HepG2 (cell line): ENCODE results near the gene GRID1. TPM values are rescaled to one million over a fixed set of nuclear protein-coding genes. Genes with fewer than 3 reads are reported as not detected.

ENCODE experiments used
- ATAC-seq: fragments of 200-7000 bp; cut with Tn5 transposase; 3 replicates; pipeline ENCODE4 v1.9.1; 2020; ENCODE audit warnings: mild to moderate bottlenecking, moderate library complexity
- BruUV-seq: library from RNA; stranded (reverse); fragments of 400-500 nt; replicated peaks from 2 replicates; lab custom pipeline; 2021; lab: Mats Ljungman, UMichigan
- CTCF ChIA-PET: fragments of 300-600 bp; formaldehyde crosslinking; extraction: SDS; loops from one replicate; lab custom pipeline; 2021; ENCODE audit warnings: low total read pairs, inconsistent platforms, low intra/inter-chr PET ratio; lab: Yijun Ruan, JAX
- POLR2A ChIA-PET: fragments of 350-600 bp; sonication (Branson Sonifier 250); formaldehyde crosslinking; loops from one replicate; lab custom pipeline; 2020; ENCODE audit warnings: antibody characterized with exemption, inconsistent platforms; lab: Yijun Ruan, JAX
- DNase-seq: peaks from one replicate; pipeline ENCODE4 v3.0.0-alpha.2; 2015; ENCODE audit warnings: low spot score
- FAIRE-seq: peaks from 3 replicates; lab custom pipeline; 2011; peaks lifted over from hg19 to GRCh38; lab: Jason Lieb, UNC
- H2AFZ ChIP-seq: one replicate; pipeline ENCODE4 v1.6.1; 2011; ENCODE audit warnings: low read length, inconsistent platforms
- H3K27ac ChIP-seq: fragments of 300-600 bp; 3 replicates; pipeline ENCODE4 v1.8.0; 2011; ENCODE audit warnings: mixed run types, mild to moderate bottlenecking, mixed read lengths, low read length, inconsistent platforms; ENCODE audit not compliant: insufficient read depth; ENCODE audit errors: extremely low read length
- H3K27me3 ChIP-seq, 2 experiments: fragments of 200-600 bp in 1 of 2; 2 replicates in 1 of 2; 3 replicates in 1 of 2; pipeline versions ENCODE4 v1.6.0 to v1.8.0; 2011; ENCODE audit warnings: low read length in 2 of 2, mild to moderate bottlenecking in 2 of 2, moderate library complexity in 2 of 2, inconsistent platforms in 1 of 2; ENCODE audit not compliant: insufficient read depth in 2 of 2, control insufficient read depth in 1 of 2
- H3K36me3 ChIP-seq, 2 experiments: fragments of 200-600 bp in 1 of 2; replicated peaks in 1 of 2; 2 replicates in 1 of 2; 3 replicates in 1 of 2; pipeline versions ENCODE4 v1.5.1 to v1.8.0; 2011; ENCODE audit warnings: low read length in 2 of 2, inconsistent platforms in 1 of 2; ENCODE audit not compliant: insufficient read depth in 2 of 2, control insufficient read depth in 1 of 2
- H3K4me1 ChIP-seq: 2 replicates; pipeline ENCODE4 v1.5.1; 2012; ENCODE audit warnings: low read length, inconsistent platforms; ENCODE audit not compliant: insufficient read depth
- H3K4me2 ChIP-seq: 2 replicates; pipeline ENCODE4 v1.6.0; 2011; ENCODE audit warnings: low read depth, low read length, inconsistent platforms
- H3K4me3 ChIP-seq, 3 experiments: fragments of 200-600 bp in 1 of 3; sonication (generic), shearing (Covaris generic) in 1 of 3; replicated peaks in 1 of 3; 2 replicates each; pipeline ENCODE4 v1.5.1; 2011 to 2016; ENCODE audit warnings: low read length in 3 of 3, inconsistent platforms in 2 of 3, low read depth in 2 of 3, mild to moderate bottlenecking in 2 of 3, control low read depth in 1 of 3, mixed read lengths in 1 of 3; ENCODE audit not compliant: insufficient read depth in 1 of 3
- H3K79me2 ChIP-seq: one replicate; pipeline ENCODE4 v1.6.1; 2011; ENCODE audit warnings: low read length, inconsistent platforms; ENCODE audit not compliant: insufficient read depth
- H3K9ac ChIP-seq: 2 replicates; pipeline ENCODE4 v1.6.0; 2011; ENCODE audit warnings: mild to moderate bottlenecking, low read depth, low read length, inconsistent platforms; ENCODE audit not compliant: insufficient read depth
- H3K9me3 ChIP-seq: 2 replicates; pipeline ENCODE4 v1.5.1; 2012; ENCODE audit warnings: mild to moderate bottlenecking, low read length
- H4K20me1 ChIP-seq: 2 replicates; pipeline ENCODE4 v1.6.0; 2011; ENCODE audit warnings: inconsistent platforms, mild to moderate bottlenecking, low read length, moderate library complexity; ENCODE audit not compliant: insufficient read depth
- ATF7 ChIP-seq, 2 experiments: fragments of 450-650 bp in 1 of 2; sonication (generic) in 1 of 2; formaldehyde crosslinking in 1 of 2; IDR thresholded peaks; 2 replicates each; pipeline versions ENCODE4 v1.4.0 to v1.6.1; 2016 to 2020; ENCODE audit warnings: antibody characterized with exemption in 1 of 2, mild to moderate bottlenecking in 1 of 2, missing genetic modification reagents in 1 of 2
- BRD4 ChIP-seq: sonication (generic); formaldehyde crosslinking; IDR thresholded peaks from 2 replicates; pipeline ENCODE4 v1.4.0; 2020; ENCODE audit warnings: missing genetic modification reagents
- CHCHD3 ChIP-seq: sonication (generic); formaldehyde crosslinking; IDR thresholded peaks from 2 replicates; pipeline ENCODE4 v1.8.0; 2022; ENCODE audit warnings: mild to moderate bottlenecking, missing genetic modification reagents, moderate library complexity
- FOXJ3 ChIP-seq: sonication (generic); formaldehyde crosslinking; IDR thresholded peaks from 2 replicates; pipeline ENCODE4 v1.4.0; 2020; ENCODE audit warnings: missing genetic modification reagents, mild to moderate bottlenecking, borderline replicate concordance
- HMGA1 ChIP-seq: sonication (generic); formaldehyde crosslinking; conservative IDR thresholded peaks from 2 replicates; pipeline ENCODE4 v1.4.0; 2020; ENCODE audit warnings: missing genetic modification reagents
- KAT2B ChIP-seq: fragments of 150-350 bp; IDR thresholded peaks from 2 replicates; pipeline ENCODE4 v1.6.1; 2014; ENCODE audit warnings: low read depth, low read length, borderline replicate concordance
- MAFG ChIP-seq: sonication (generic); formaldehyde crosslinking; IDR thresholded peaks from 2 replicates; pipeline ENCODE4 v1.5.1; 2020; ENCODE audit warnings: mild to moderate bottlenecking, missing genetic modification reagents
- PLRG1 ChIP-seq: fragments of 450-650 bp; conservative IDR thresholded peaks from 2 replicates; pipeline ENCODE4 v1.6.1; 2016
- SMAD9 ChIP-seq: sonication (generic); formaldehyde crosslinking; IDR thresholded peaks from 2 replicates; pipeline ENCODE4 v1.5.1; 2020; ENCODE audit warnings: mild to moderate bottlenecking, missing genetic modification reagents
- SNAI1 ChIP-seq: sonication (generic); formaldehyde crosslinking; IDR thresholded peaks from 2 replicates; pipeline ENCODE4 v1.5.0; 2020; ENCODE audit warnings: mild to moderate bottlenecking, missing genetic modification reagents, borderline replicate concordance
- SRY ChIP-seq: sonication (generic); formaldehyde crosslinking; IDR thresholded peaks from 2 replicates; pipeline ENCODE4 v1.8.0; 2022; ENCODE audit warnings: mild to moderate bottlenecking, missing genetic modification reagents
- ZFP82 ChIP-seq: sonication (generic); formaldehyde crosslinking; IDR thresholded peaks from 2 replicates; pipeline ENCODE4 v1.5.1; 2020; ENCODE audit warnings: mild to moderate bottlenecking, missing genetic modification reagents, borderline replicate concordance
- ZFX ChIP-seq: sonication (generic); formaldehyde crosslinking; IDR thresholded peaks from 2 replicates; pipeline ENCODE4 v1.4.0; 2020; ENCODE audit warnings: mild to moderate bottlenecking, low read depth, missing genetic modification reagents, moderate library complexity
- ZKSCAN8 ChIP-seq: IDR thresholded peaks from 2 replicates; pipeline ENCODE4 v1.6.1; 2016; ENCODE audit warnings: borderline replicate concordance, missing genetic modification reagents, missing compliant biosample characterization
- ZNF546 ChIP-seq: sonication (generic); formaldehyde crosslinking; conservative IDR thresholded peaks from 2 replicates; pipeline ENCODE4 v1.8.1; 2023; ENCODE audit warnings: mild to moderate bottlenecking, missing genetic modification reagents
- ZNF570 ChIP-seq: sonication (generic); formaldehyde crosslinking; IDR thresholded peaks from 2 replicates; pipeline ENCODE4 v1.4.0; 2020; ENCODE audit warnings: mild to moderate bottlenecking, missing genetic modification reagents, borderline replicate concordance
- WGBS: methylation state at CpG from one replicate; pipeline ENCODE4 v1.1.6; 2017; ENCODE audit warnings: low lambda C conversion rate; 5-methylcytosine and 5-hydroxymethylcytosine counted together
- in situ Hi-C: cut with HindIII; loops from 2 replicates; pipeline ENCODE4 v1.10.0; 2017; ENCODE audit warnings: low pct_unique_long_range_greater_than_20kb; ENCODE audit not compliant: extremely low pct_ligation_motif_present
- intact Hi-C: fragments of 100-400 bp; cut with micrococcal nuclease; formaldehyde crosslinking; loops from one replicate; pipeline ENCODE4 v1.10.0; 2022; ENCODE audit not compliant: unreplicated experiment
- polyA plus RNA-seq, 8 experiments: library from polyadenylated mRNA; depleted of rRNA in 3 of 8; stranded (reverse) in 7 of 8; unstranded in 1 of 8; fragments of >200 nt; fragmentation: Illumina TruSeq in 4 of 8; extraction: Trizol in 4 of 8; gene quantifications; 2 replicates each; pipeline versions ENCODE4 v1.2.1 to v1.2.3, GENCODE V29; 2011 to 2016; ENCODE audit warnings: low read depth in 4 of 8, missing spikeins in 1 of 8, mixed read lengths in 1 of 8; ENCODE audit not compliant: insufficient read depth in 1 of 8
- total RNA-seq, 5 experiments: library from RNA; depleted of rRNA; stranded (reverse); fragments of >200 nt; fragmentation: Illumina TruSeq; extraction: Trizol; gene quantifications; 2 replicates each; pipeline ENCODE4 v1.2.3, GENCODE V29; 2016; ENCODE audit warnings: low read depth in 1 of 5
- TF ChIP-seq, protein P1 (sequence below): sonication (generic); formaldehyde crosslinking; IDR thresholded peaks from 2 replicates; pipeline ENCODE4 v1.8.0; 2022; ENCODE audit warnings: mild to moderate bottlenecking, missing genetic modification reagents, borderline replicate concordance
- TF ChIP-seq, protein P2 (sequence below): sonication (generic); formaldehyde crosslinking; IDR thresholded peaks from 2 replicates; pipeline ENCODE4 v1.8.0; 2022; ENCODE audit warnings: mild to moderate bottlenecking, missing genetic modification reagents, moderate library complexity
- TF ChIP-seq, protein P3 (sequence below): sonication (generic); formaldehyde crosslinking; IDR thresholded peaks from 2 replicates; pipeline ENCODE4 v1.5.1; 2020; ENCODE audit warnings: missing genetic modification reagents, mild to moderate bottlenecking, borderline replicate concordance

Gene GRID1
- total and polyA plus RNA-seq, 2 of the 13 experiments (the other 11 are each of a cell fraction or from before 2014, with no cell fraction given), result 0.05 TPM; not detected in 1

DNA sequence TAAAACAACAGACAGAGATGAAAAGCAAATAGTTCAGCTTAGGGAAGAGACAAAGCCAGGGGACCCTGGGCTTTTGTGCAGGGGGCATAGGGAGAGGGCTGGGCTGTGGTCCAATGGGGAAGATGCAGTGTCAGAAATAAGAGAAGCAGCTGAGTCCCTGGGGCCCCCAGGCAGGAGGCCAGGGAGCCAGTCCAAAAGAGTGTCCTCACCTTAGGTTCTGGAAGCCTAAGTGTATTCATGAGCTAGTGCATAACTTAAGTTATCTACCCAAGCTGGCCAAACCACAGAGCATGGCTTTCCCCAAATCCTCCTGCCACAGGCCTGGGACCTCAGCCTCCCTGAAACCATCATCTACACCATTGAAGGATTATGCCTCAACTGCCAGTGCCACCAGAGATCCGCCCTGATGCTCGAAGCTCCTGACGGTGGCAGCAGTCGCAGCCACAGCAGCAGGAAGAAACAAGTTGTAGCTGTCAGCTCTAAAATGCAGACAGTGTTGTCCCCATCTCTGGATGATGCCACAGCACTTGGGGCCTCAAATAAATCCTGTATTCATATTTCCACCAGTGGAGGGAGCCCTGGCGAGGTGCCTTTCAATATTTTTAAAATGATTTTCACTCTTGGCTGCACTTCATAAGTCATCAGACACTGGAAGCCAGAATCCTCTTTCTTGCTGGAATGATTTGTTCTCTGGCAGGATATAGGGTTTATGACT lies 574.6 kb downstream of the GRID1 start (continued):
- TF ChIP-seq ZNF546 (CRISPR knock-in tag) (no peak), CHCHD3 (CRISPR knock-in tag) (no peak), HMGA1 (CRISPR knock-in tag) (no peak), BRD4 (CRISPR knock-in tag) (no peak)

DNA sequence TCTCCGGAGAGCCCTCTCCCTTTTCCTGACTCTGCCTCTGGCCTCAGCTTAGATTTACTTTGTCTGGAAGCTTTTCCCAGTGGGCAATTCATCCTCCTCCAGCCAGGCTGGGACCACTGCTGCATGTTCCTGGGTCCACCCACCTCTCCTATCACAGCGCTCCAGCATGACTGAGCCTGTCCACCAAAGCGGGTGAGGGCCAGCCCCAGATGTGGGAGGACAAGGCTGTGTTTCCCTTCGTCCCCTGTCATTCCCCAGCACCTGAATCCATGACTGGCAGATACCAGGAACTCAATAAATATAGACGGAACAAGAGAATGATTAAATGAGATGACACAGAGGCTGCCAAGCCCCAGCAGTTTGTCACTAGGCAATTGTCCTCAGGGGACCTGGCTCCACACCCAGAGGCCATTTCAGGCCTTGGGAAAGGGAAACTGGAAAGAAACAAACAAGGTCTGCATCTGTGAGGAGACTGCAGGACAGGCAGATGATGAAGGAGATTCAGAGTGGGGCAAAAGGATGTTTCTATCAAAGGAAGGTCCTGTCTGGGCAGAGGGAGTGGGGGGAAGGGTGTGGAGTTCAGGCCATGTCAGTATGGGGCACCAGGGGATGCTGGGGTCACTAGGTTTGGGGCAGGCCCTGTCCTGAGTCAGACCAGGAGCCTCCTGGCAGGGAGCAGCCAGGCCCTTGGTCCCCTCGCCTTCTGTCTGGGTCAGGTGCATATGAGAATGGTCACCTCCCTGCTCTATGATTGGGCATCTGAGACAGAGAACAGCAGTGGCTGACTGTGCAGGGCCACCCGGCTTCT lies 576.4 kb downstream of the GRID1 start:
- no peak overlapping the region for H3K27ac ChIP-seq
- peaks cover 0 to 2% of the 10 kb centered on the region in 2 experiments; a peak in 1 of 5 replicates for H3K27me3 ChIP-seq
- H3K79me2 ChIP-seq, result no peaks in the 10 kb centered on the region
- BruUV-seq, result no TSS peak
- no peak overlapping the region for H2AFZ ChIP-seq
- H4K20me1 ChIP-seq, result no peaks in the 10 kb centered on the region
- ChIA-PET POLR2A (no interaction called here), CTCF (no interaction called here)
- DNase-seq (no peak), FAIRE-seq (no peak), ATAC-seq (no peak)
- 0% methylated on average over 5 of the region's 7 CpGs for WGBS
- no peaks in the 10 kb centered on the region for H3K36me3 ChIP-seq
- in situ Hi-C loops (no loop called here), intact Hi-C loops (loop anchor here (5.0 kb wide), 1 partner anchor 587 kb away; no protein-coding TSS in a partner anchor)
- H3K4me1 ChIP-seq, result no peaks in the 10 kb centered on the region
- H3K4me3 ChIP-seq, result no peak overlapping the region
- no peaks in the 10 kb centered on the region for H3K9me3 ChIP-seq
- no peak overlapping the region for H3K4me2 ChIP-seq
- H3K9ac ChIP-seq, result no peak overlapping the region
- TF ChIP-seq, protein P1, sequence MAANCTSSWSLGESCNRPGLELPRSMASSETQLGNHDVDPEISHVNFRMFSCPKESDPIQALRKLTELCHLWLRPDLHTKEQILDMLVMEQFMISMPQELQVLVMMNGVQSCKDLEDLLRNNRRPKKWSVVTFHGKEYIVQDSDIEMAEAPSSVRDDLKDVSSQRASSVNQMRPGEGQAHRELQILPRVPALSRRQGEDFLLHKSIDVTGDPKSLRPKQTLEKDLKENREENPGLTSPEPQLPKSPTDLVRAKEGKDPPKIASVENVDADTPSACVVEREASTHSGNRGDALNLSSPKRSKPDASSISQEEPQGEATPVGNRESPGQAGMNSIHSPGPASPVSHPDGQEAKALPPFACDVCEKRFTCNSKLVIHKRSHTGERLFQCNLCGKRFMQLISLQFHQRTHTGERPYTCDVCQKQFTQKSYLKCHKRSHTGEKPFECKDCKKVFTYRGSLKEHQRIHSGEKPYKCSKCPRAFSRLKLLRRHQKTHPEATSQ (CRISPR knock-in tag), result no peak
- TF ChIP-seq PLRG1 (no peak), ZKSCAN8 (CRISPR knock-in tag) (no peak), ZNF570 (no peak), KAT2B (no peak), ATF7 (IDR thresholded peaks at IDR 0.05) (no peak), ATF7 (CRISPR knock-in tag; IDR thresholded peaks at IDR 0.05) (no peak), SRY (CRISPR knock-in tag) (no peak), SMAD9 (CRISPR knock-in tag) (no peak), FOXJ3 (CRISPR knock-in tag) (no peak), ZFX (CRISPR knock-in tag) (no peak), SNAI1 (CRISPR knock-in tag) (no peak), ZFP82 (CRISPR knock-in tag) (no peak), MAFG (CRISPR knock-in tag) (no peak)
- TF ChIP-seq, protein P2, sequence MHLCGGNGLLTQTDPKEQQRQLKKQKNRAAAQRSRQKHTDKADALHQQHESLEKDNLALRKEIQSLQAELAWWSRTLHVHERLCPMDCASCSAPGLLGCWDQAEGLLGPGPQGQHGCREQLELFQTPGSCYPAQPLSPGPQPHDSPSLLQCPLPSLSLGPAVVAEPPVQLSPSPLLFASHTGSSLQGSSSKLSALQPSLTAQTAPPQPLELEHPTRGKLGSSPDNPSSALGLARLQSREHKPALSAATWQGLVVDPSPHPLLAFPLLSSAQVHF (CRISPR knock-in tag), result no peak
- TF ChIP-seq, protein P3, sequence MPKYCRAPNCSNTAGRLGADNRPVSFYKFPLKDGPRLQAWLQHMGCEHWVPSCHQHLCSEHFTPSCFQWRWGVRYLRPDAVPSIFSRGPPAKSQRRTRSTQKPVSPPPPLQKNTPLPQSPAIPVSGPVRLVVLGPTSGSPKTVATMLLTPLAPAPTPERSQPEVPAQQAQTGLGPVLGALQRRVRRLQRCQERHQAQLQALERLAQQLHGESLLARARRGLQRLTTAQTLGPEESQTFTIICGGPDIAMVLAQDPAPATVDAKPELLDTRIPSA, result no peak
